Panc1 (cell line): ENCODE data around the gene FDPS. TPM values are rescaled to one million over a fixed set of nuclear protein-coding genes. Genes with fewer than 3 reads are reported as not detected.

Experiments used
- ATAC-seq: fragments of 200-7000 bp; cut with Tn5 transposase; 2 replicates; pipeline ENCODE4 v1.9.1; 2020; ENCODE audit warnings: mild to moderate bottlenecking, moderate library complexity
- BruUV-seq: library from RNA; stranded (reverse); fragments of 400-500 nt; replicated peaks from 2 replicates; lab custom pipeline; 2021; lab: Mats Ljungman, UMichigan
- CTCF ChIA-PET: fragments of 300-600 bp; sonication (Branson Sonifier 250); formaldehyde crosslinking; loops from one replicate; lab custom pipeline; 2022; ENCODE audit warnings: antibody characterized with exemption; lab: Charles Lee
- POLR2A ChIA-PET: fragments of 300-600 bp; sonication (Branson Sonifier 250); formaldehyde crosslinking; loops from one replicate; lab custom pipeline; 2022; ENCODE audit warnings: antibody characterized with exemption; lab: Charles Lee
- DNase-seq: peaks from one replicate; pipeline ENCODE4 v3.0.0-alpha.2; 2010; ENCODE audit warnings: low read depth, low spot score
- H3K27ac ChIP-seq: 2 replicates; pipeline ENCODE4 v1.5.1; 2011; ENCODE audit warnings: mild to moderate bottlenecking, low read length, inconsistent platforms
- H3K27me3 ChIP-seq: fragments of 200-500 bp; sonication (Bioruptor generic); 2 replicates; pipeline ENCODE4 v1.6.0; 2014; ENCODE audit warnings: low read length, inconsistent platforms; ENCODE audit not compliant: control insufficient read depth, insufficient read depth
- H3K36me3 ChIP-seq: fragments of 200-500 bp; sonication (Bioruptor generic); 2 replicates; pipeline ENCODE4 v1.5.1; 2014; ENCODE audit warnings: inconsistent platforms, mild to moderate bottlenecking, low read length, moderate library complexity; ENCODE audit not compliant: control insufficient read depth, insufficient read depth
- H3K4me1 ChIP-seq: 2 replicates; pipeline ENCODE4 v1.5.1; 2011; ENCODE audit warnings: inconsistent platforms, mild to moderate bottlenecking, low read length, moderate library complexity; ENCODE audit not compliant: control insufficient read depth, insufficient read depth
- H3K4me3 ChIP-seq, 2 experiments: 2 replicates each; pipeline ENCODE4 v1.5.1; 2011 to 2012; ENCODE audit warnings: low read depth in 2 of 2, low read length in 2 of 2, mild to moderate bottlenecking in 2 of 2, inconsistent platforms in 1 of 2, moderate library complexity in 1 of 2
- H3K9me3 ChIP-seq: fragments of 200-500 bp; sonication (Bioruptor generic); 2 replicates; pipeline ENCODE4 v1.5.1; 2014; ENCODE audit warnings: low read depth, mild to moderate bottlenecking, inconsistent platforms, low read length, moderate library complexity; ENCODE audit not compliant: control insufficient read depth, insufficient read depth
- CTCF ChIP-seq: fragments of 450-650 bp; IDR thresholded peaks from 2 replicates; pipeline ENCODE4 v1.5.1; 2017; ENCODE audit warnings: mild to moderate bottlenecking
- POLR2AphosphoS5 ChIP-seq: IDR thresholded peaks from 2 replicates; pipeline ENCODE4 v1.6.1; 2012; ENCODE audit warnings: mild to moderate bottlenecking, low read depth, low read length, moderate library complexity
- REST ChIP-seq, 2 experiments: IDR thresholded peaks; 2 replicates each; pipeline ENCODE4 v1.6.1; 2011 to 2012; ENCODE audit warnings: low read depth in 2 of 2, control low read depth in 1 of 2, low read length in 1 of 2, mild to moderate bottlenecking in 1 of 2, moderate library complexity in 1 of 2; ENCODE audit not compliant: insufficient read depth in 1 of 2
- SIN3A ChIP-seq: IDR thresholded peaks from 2 replicates; pipeline ENCODE4 v1.6.1; 2012; ENCODE audit warnings: low read depth, mild to moderate bottlenecking, low read length, moderate library complexity, borderline replicate concordance; ENCODE audit not compliant: insufficient read depth
- TCF7L2 ChIP-seq: IDR thresholded peaks from 2 replicates; pipeline ENCODE4 v1.6.1; 2011; ENCODE audit warnings: mild to moderate bottlenecking, low read depth, low read length, inconsistent platforms
- in situ Hi-C: cut with HindIII; loops from 2 replicates; pipeline ENCODE4 v1.10.0; 2016; ENCODE audit warnings: low sequenced_read_pairs, low pct_unique_long_range_greater_than_20kb
- intact Hi-C: fragments of 100-400 bp; cut with micrococcal nuclease; formaldehyde crosslinking; loops from one replicate; pipeline ENCODE4 v1.10.0; 2022; ENCODE audit not compliant: unreplicated experiment
- total RNA-seq: library from RNA; stranded (reverse); gene quantifications from one replicate; pipeline ENCODE4 v1.2.1, GENCODE V29; 2021; ENCODE audit not compliant: unreplicated experiment

Gene FDPS
- total RNA-seq, 1 experiment from 2014 or later = 255 TPM

- CTCF ChIA-PET = no interaction called here
- H3K4me3 ChIP-seq = no peak within 1 kb of the TSS
- intact Hi-C loops = no loop called here
- in situ Hi-C loops = no loop called here
- POLR2A ChIA-PET = no interaction called here
- BruUV-seq = no TSS peak
- no peaks in the 10 kb centered on the region for H3K36me3 ChIP-seq
- H3K4me1 ChIP-seq = no peaks in the 10 kb centered on the region
- H3K27me3 ChIP-seq = no peaks in the 10 kb centered on the region
- TF ChIP-seq TCF7L2 (no peak), POLR2AphosphoS5 (no peak), REST (IDR thresholded peaks at IDR 0.05; ENCODE audit: insufficient read depth in 1 of 2, low read depth in 2 of 2, low read length in 1 of 2) (no peak), SIN3A (no peak), CTCF (no peak)
- H3K9me3 ChIP-seq = no peaks in the 10 kb centered on the region
- DNase-seq (no peak), ATAC-seq (no peak)
- H3K27ac ChIP-seq = no peak within 1 kb of the TSS
Measured at GRCh38 chr1:155301342-155301841, 7.3 kb upstream of the FDPS start, which contains the start of gene PKLR. Gene PKLR (minus strand): TSS chr1:155301438. CDS start chr1:155301395, 43 bp downstream.

- in situ Hi-C loops (no loop called here), intact Hi-C loops (no loop called here)
- Histone ChIP-seq H3K9me3 (no peaks in the 10 kb centered on the region), H3K27me3 (no peaks in the 10 kb centered on the region), H3K27ac (no peak overlapping the region), H3K4me1 (peaks cover 4% of the 10 kb centered on the region; the same call in 1 of the 2 replicates), H3K4me3 (no peak overlapping the region), H3K36me3 (peaks cover 7% of the 10 kb centered on the region; the same call in 1 of the 2 replicates)
- CTCF ChIA-PET = no interaction called here
- DNase-seq (no peak), ATAC-seq (no peak)
- POLR2A ChIA-PET = no interaction called here
- no peak for TF ChIP-seq TCF7L2
- no peak for TF ChIP-seq REST (IDR thresholded peaks at IDR 0.05; ENCODE audit: insufficient read depth in 1 of 2, low read depth in 2 of 2, low read length in 1 of 2)
- TF ChIP-seq SIN3A = no peak
- no peak for TF ChIP-seq POLR2AphosphoS5
- TF ChIP-seq CTCF = no peak
- no TSS peak for BruUV-seq
Measured at GRCh38 chr1:155304558-155305063, 4.1 kb upstream of the FDPS start.
